ENCODE data around the gene ZMIZ2.
"Not testable (repeated sequence)": the region's sequence is repeated elsewhere in the genome, so short reads cannot be mapped to it uniquely, and the experiment has no call there.

Gene ZMIZ2

DNA sequence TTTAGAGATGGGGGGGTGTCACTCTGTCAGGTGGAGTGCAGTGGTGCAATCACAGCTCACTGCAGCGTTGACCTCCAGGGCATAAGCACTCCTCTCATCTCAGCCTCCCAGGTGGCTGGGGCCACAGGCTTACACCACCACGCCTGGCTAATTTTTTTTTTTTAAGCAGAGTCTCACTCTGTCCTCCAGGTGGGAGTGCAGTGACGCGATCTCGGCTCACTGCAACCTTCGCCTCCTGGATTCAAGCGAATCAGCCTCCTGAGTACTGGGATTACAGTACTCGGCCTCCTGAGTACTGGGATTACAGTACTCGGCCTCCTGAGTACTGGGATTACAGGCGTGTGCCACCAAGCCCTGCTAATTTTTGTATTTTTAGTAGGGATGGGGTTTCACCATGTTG, 24.2 kb downstream of the ZMIZ2 start:
- no peak for DNase-seq

DNA sequence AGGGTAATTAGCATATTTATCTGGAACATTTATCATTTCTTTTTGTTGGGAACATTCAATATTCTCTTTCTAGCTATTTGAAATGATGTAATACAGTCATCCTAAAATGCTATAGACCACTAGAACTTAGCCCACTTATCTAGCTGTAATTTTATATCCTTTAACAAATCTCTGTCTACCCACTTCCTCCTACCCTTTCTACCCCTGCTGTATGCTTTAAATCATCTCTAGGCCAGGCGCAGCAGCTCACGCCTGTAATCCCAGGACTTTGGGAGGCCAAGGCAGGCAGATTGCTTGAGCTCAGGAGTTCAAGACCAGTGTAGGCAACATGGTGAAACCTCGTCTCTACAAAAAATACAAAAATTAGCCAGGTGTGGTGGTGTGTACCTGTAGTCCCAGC, 25.8 kb downstream of the ZMIZ2 start:
- not testable (repeated sequence) for DNase-seq

DNA sequence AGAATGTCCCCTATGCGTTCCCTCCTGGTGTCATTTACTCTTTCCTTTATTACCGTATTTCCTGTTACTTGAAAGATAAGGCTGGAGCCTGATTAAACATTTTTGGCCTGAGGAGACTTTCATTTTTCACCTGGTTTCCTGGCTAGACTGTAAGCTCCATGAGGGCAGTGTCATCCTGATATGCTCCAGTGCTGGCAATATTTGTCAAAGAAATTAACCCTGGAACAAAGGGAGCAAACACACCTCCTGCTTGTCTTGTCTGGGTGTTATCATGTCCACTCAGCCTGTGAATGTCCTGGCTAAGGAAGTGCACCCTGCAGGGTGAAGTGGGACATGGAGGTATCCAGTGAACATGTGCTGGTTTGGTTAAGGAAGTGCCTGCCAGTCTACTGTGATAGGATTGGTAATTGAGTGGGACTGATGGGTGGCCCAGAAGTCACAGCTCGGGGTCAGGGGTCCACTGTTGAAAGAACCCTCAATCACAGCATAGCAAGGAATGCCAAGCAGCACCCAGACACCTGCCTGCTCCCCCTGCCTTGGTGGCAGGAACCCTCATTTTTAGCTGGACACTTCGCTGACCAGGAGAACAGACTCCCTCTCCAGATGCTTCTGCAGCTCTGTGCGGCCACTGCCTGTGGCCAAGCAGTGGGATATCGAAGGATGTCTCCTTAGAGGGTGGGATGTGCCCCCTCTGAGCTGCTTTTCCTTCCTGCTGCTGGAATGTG, 26.9 kb downstream of the ZMIZ2 start:
- no peak for DNase-seq

DNA sequence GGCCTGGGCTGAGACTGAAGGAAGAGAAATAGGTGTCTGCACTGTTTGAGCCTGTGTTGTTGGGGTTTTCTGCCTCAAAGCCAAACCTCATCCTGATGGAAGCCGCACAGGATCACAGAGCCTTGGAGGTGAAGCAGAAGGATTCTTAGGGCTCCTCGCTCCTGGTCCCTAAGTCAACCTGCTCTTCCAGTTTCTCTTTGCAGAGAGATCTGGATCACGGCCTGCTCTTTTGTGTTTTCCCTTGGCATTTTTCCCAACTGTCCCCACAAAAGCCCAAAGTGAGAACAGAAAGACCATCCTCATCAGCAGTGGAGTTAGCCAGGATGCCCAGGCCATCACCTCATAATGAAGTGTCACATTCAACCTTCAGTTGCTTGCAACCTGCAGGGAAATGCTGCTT, 27.6 kb downstream of the ZMIZ2 start:
- DNase-seq, result no peak

DNA sequence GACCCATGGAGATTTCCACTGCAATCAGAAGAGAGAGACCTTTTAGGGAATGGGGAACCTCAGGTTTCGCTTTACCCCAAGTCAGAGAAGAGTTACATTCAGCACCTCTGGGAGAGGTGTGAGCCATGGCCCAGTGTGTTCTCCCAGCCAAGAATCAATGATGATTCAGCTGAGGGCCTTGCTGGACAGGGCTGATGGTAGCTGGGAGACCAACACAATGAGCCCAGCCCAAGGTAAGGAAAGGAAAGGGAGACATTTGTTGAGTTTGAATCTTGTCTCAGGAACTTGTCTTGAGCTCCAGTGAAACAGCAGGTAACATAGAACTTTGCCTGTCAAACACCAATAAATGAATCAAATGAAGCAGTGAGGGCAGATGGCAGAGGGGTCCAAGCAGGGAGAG, 33.8 kb downstream of the ZMIZ2 start:
- DNase-seq, result no peak

DNA sequence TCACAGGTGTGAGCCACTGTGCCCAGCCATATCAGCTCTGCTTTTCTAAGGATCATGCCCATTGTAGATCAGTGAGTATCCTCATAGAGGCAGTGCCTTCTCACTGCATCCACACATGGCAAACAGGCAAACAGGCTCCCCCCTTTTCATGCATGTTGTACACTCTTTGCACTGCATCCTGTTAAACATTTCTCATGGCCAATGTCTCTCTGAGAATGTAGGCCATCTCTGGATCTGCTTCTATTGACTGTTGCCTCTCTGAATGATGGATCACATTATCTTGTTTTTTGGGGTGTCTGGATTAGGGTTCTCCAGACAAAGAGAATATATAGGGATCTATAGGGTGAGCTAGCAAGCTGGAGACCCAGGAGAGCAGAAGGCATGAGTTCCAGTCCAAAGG, 34.8 kb downstream of the ZMIZ2 start:
- DNase-seq, result no peak

DNA sequence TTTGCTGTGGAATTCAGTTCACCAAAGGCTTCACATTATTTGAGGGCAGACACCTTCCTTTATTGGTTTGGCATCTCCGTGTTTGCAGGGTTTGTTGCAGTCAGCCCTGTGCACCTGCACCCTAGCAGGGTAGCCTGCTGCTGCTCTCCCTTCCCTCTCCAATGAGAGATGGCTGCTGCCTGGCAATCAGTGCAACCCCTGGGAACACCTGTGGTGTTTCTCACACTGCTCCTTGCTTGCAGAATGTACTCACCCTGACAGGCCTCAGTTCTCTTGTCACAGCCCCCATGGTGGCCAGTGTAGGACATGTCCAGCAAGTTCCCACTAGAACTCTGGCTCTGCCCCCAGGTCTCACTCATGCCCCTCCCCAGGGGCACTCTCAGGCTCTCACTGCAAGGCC, 35.7 kb downstream of the ZMIZ2 start:
- no peak for DNase-seq

DNA sequence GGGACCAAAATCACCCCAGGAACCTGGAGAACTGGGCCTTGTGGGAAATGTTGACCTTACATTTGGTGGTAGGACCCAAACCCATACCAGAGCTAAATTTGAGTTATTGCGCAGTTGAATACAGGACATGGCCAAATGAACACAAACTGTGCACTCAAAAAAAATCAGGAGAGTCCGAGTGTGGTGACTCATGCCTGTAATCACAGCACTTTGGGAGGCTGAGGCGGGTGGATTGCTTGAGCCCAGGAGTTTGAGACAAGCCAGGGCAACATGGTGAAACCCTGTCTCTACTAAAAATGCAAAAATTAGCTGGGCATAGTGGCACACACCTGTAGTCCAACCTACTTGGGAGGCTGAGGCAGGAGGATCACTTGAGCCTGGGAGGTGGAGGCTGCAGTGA, 36.6 kb downstream of the ZMIZ2 start:
- DNase-seq, result not testable (repeated sequence)

DNA sequence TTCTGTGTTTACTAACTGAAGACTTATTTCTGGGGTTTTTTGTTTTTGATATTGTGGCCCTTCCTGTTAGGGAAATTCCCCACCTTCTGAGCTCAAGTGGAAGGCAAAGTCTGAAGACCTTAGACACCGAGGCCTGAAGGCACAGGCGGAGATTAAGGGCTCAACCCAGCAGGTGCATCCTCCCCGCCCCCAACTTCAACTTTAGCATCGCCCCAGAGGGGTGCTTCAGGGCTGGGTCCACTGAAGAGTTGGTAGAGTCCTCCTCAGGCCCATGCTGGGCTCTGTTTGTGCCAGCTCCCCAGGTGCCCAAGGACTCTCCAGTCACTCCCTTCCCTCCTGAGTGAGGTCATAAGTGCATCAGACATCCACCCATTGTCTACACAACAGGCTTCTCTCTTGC, 38.4 kb downstream of the ZMIZ2 start:
- no peak for DNase-seq

DNA sequence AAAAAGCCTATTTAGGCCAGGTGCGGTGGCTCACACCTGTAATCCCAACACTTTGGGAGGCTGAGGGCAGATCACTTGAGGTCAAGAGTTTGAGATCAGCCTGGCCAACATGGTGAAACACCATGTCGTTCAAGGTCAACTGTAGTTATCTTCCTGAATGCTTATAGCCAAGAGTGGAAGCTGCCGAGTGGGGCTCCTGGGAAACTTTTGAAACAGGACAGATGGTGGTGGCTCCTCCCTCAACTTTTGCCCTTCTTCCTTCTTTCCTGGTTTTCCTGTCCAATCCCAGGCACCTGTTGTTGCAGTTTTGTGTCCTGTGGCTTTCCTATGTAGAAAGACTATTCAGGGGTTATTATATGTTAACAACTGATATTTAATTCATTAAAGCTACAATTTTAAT, 39.1 kb downstream of the ZMIZ2 start:
- DNase-seq, result no peak

DNA sequence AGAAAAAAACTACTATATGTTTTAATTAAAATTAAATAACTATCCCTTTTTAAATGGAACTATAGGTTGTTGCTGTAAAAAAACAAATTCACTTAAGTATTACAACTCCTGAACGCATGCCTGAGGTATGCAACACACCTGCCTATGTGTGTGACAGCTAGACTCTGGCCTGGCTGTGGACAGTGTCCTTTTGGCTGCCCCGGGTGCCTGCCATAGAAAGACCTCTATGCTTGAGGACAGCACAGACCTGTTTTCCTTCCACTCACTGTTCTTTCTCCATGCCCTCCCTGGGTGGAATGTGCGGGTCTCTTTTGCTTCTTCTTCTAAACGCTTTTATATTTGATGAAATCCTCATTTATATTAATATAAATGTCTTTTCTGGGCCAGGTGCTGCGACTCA, 41.3 kb downstream of the ZMIZ2 start:
- DNase-seq, result no peak

DNA sequence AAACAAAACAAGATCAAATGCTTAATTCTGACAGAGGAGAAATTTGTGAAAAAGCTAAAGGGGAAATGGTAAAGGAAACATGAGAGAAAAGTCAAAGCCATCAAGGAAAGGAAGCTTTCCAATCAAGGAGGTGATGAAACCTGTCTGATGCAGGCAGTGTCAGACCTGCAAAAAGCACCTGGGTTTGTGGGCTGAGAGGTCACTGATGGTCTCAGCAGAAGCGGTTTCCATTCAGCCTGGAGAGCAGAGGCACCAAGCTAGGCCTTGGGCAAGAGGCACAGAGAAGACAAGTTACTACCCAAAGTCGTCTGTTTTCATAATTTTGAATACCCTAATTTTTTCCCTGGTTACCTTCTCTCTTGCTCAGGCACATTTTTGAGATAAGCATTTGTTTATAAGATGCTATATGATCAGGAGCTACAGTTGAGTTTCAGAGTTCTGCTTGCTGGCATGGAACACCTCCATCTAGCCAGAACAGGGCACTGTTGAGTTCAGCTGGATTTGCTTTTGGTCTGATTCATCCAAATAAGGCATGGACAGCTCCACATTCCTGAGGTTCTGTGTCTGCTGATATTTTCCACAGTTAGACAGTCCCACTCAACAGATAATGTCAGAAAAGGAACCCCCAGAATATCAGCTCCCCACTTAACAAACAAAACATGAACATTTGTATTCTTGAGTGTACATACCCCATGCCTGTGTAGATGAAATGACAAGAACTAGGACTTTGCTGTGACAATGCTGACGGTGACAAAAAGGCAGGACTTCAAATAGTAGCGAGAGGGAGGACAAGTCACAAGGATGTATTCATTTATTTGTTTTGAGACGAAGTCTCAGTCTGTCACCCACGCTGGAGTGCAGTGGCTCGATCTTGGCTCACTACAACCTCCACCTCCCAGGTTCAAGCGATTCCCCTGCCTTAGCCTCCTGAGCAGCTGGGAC, 42.9 kb downstream of the ZMIZ2 start:
- DNase-seq, result no peak

DNA sequence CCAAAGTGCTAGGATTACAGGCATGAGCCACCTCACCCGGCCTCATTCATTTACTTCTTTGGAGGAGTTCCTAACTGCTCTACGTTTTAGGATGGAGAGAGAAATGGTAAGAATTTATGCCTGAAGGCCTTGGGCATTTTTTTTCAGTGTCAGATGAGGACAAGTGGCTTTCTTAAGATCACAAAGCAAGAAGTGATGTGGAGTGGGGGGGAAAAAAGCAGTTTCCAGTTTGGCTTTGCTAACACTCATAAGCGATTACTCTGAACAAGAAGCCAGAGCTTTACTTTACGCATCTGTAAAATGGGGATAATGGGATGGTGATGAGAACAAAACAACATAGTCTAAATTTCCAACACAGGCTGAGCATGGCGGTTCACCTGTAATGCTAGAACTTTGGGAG, 45.3 kb downstream of the ZMIZ2 start:
- no peak for DNase-seq

DNA sequence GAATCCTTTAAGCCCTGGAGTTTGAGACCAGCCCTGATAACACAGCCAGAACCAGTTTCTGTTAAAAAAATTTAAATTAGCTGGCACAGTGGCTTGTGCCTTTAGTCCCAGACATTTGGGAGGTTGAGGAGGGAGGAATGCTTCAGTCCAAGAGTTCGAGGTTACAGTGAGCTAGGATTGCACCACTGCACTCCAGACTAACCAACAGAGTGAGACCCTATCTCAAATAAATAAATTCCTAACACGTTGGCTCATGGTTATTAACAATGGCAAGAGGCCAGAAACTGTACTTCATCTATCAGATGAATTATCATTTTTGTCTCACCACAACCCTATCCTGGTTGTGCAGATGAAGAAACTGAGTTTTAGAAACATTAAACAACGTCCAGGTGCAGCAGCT, 45.7 kb downstream of the ZMIZ2 start:
- DNase-seq, result no peak

DNA sequence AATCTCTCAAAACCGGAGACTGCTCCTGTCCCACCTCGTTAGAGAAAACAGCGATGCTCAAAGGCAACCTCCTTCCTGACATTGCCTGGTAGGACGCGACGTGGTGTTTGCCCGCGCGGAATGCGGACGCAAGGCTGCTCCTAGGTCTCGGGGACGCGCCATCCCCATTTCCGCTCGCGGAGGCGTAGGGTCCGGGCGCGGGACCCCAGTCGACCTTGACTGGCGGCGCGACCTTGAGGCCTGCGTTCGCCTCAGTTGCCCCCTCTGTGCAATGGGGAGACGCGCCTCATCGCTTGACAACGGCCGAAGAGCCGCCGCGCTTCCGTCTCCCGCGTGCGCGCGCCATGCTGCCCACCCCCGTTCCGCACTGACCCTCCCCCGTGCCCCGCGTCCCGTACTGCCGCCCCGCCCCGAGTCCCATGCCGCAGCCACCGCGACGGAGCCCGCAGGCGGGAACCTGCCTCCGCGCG, 47.4 kb downstream of the ZMIZ2 start:
- DNase-seq, result peak; percentile 78

DNA sequence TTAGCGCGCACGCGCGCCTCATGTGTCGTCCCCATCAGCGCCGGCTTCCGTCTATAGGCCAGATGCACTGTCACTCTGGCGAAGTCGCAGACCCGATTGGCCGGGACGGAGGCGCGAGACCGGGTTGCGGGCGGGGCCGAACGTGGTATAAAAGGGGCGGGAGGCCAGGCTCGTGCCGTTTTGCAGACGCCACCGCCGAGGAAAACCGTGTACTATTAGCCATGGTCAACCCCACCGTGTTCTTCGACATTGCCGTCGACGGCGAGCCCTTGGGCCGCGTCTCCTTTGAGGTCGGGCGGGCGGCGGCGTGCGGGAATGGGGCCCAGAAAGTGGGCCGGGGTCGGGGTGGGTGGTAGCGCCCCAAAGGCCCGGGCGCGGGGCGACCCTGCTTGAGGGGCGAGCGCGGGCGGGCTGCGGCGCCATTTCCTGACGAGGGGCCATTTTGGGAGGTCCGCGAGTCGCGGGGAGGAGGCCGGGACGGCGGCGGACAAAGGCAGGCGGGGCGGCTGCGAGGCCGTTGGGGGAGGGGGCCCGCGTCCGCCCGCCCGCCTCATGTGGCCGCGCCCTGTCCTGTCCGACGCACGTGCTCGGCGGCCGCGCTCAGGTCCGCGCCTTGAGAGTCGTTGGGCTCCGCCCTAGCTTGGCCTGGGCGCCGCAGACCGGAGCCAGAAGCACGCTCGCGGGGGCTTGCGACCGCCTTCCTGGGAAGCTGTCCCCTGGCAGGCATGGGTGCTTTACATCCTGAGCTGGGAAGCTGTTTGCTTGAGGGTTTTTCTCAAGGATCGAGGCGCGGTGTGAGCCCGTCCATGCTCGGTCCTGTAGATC, 48.1 kb downstream of the ZMIZ2 start, which contains the start of gene PPIA:
Gene PPIA (plus strand): TSS at position 178 of the 825 bp plus-strand sequence. CDS start 44 bp downstream, at position 222.
- peak; percentile 97 for DNase-seq

DNA sequence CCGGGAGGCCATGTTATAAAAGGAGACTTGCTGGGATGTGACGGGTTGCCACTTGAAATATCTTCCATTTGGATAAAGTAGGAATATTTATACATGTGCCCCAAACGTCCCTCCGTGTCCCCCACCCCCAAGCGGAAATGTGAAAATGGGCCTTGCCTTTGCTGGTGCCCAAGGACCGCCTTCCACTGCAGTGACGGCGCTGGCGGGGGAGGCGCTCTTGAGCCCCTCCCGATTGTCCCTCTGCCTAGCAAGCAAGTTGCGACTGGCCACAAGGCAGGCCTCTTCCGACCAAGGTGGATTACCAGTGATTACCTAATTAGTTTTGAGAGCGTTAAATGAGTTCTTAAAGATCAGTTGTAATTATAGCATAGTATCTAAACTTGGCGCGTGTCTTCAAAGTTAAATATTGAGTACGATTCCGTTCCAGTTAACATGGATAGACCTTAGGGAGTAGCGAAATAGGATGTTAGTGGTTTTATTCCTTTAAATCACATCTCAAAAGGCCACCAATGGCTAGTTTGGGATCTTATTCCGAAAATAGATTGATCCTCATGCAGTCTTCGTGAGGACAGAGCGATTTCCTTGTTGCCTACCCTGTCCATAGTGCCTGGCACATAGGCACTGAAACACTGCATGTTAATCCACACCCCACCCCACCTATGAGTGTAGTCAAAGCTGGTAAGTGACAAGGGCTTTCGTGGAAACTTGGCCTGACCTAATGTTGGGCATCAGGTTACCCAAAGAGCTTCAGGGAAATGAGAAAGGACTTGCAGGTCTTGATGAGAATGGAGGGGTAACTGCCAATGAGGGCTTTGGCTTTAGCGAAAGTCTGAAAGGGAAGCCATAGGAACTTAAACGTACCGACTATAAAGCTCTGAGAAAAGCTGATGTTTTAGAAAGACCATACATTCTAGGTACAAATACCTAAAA, 48.9 kb downstream of the ZMIZ2 start:
- peak; percentile 73 for DNase-seq

DNA sequence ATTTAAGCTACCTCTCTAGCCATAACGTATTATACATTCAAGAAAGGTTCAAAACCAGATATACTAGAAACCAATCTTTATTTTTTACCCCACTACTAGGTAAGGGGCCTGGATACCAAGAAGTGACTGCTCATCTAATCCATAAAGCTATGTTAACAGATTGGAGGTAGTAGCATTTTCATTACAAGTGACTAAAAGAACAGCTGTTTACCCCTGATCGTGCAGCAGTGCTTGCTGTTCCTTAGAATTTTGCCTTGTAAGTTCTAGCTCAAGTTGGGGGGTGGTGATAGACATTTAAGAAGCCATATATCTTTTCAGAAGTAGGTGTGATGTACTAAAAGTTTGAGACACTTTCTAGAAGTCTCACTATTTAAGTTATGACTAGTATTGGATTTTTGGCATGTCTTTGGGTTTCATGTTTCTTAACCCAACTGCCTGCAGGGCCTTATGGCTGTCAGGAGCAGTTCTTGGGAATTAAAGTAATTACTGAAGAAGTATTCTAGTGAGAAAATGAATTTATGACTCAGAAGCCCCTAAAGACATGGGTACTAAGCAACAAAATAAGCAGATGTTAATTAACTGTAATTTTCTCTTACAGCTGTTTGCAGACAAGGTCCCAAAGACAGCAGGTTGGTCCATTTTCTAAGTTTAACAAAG, 50.1 kb downstream of the ZMIZ2 start:
- no peak for DNase-seq

DNA sequence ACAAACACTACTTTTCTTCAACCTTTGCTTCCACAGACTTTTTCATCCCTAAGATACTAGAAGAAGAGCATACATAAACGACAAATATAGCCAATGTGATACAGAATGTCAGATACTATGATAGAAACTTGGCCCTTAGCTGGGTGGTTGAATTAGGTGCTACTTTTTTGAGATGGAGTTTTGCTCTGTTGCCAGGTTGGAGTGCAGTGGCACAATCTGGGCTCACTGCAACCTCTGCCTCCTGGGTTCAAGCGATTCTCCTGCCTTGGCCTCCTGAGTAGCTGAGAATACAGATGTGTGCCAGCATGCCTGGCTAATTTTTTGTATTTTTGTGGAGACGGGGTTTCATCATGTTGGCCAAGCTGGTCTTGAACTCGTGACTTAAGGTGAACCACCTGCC, 51.3 kb downstream of the ZMIZ2 start:
- DNase-seq, result no peak

DNA sequence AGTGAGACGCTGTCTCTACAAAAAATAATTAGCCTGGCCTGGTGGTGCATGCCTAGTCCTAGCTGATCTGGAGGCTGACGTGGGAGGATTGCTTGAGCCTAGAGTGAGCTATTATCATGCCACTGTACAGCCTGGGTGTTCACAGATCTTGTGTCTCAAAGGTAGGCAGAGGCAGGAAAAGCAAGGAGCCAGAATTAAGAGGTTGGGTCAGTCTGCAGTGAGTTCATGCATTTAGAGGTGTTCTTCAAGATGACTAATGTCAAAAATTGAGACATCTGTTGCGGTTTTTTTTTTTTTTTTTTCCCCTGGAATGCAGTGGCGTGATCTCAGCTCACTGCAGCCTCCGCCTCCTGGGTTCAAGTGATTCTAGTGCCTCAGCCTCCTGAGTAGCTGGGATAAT, 53.2 kb downstream of the ZMIZ2 start:
- DNase-seq, result no peak

DNA sequence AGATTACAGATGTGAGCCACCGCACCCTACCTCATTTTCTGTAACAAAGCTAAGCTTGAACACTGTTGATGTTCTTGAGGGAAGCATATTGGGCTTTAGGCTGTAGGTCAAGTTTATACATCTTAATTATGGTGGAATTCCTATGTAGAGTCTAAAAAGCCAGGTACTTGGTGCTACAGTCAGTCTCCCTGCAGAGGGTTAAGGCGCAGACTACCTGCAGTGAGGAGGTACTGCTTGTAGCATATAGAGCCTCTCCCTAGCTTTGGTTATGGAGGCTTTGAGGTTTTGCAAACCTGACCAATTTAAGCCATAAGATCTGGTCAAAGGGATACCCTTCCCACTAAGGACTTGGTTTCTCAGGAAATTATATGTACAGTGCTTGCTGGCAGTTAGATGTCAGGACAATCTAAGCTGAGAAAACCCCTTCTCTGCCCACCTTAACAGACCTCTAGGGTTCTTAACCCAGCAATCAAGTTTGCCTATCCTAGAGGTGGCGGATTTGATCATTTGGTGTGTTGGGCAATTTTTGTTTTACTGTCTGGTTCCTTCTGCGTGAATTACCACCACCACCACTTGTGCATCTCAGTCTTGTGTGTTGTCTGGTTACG, 53.9 kb downstream of the ZMIZ2 start:
- DNase-seq, result no peak

All from DMS153 (cell line).